Progenitor cell of endocrine pancreas (in vitro differentiated cells): ENCODE measurements around the gene PLPPR5. TPM values are rescaled to one million over a fixed set of nuclear protein-coding genes. Genes with fewer than 3 reads are reported as not detected.

ENCODE experiments used
- DNase-seq: peaks from one replicate; pipeline ENCODE4 v3.0.0; 2021; ENCODE audit warnings: low spot score; ENCODE audit not compliant: unreplicated experiment
- H3K27ac Mint-ChIP-seq: 2 replicates; pipeline ENCODE4 v1.8.0; 2021; ENCODE audit warnings: mild to moderate bottlenecking, moderate library complexity, mixed read lengths
- H3K27me3 Mint-ChIP-seq: 2 replicates; pipeline ENCODE4 v1.8.0; 2021; ENCODE audit warnings: mixed read lengths
- H3K36me3 Mint-ChIP-seq: 2 replicates; pipeline ENCODE4 v1.8.0; 2022; ENCODE audit warnings: mixed read lengths; ENCODE audit not compliant: insufficient read depth
- H3K4me1 Mint-ChIP-seq: 2 replicates; pipeline ENCODE4 v1.8.0; 2021; ENCODE audit warnings: low read depth, mixed read lengths
- H3K4me3 Mint-ChIP-seq: 2 replicates; pipeline ENCODE4 v1.8.0; 2021; ENCODE audit warnings: low read depth, mild to moderate bottlenecking, moderate library complexity, mixed read lengths
- H3K9me3 Mint-ChIP-seq: 2 replicates; pipeline ENCODE4 v1.8.0; 2021; ENCODE audit warnings: low read depth, mixed read lengths
- total RNA-seq: library from RNA; stranded (reverse); gene quantifications from 2 replicates; pipeline ENCODE4 v1.2.1, GENCODE V29; 2021
- TF ChIP-seq, protein P1 (sequence below): fragments of 200-600 bp; sonication (generic); IDR thresholded peaks from one replicate; pipeline ENCODE4 v1.5.0; 2021; ENCODE audit warnings: antibody characterized with exemption, mild to moderate bottlenecking; ENCODE audit not compliant: unreplicated experiment

Gene PLPPR5
- total RNA-seq, 1 donor from 2014 or later = 0.77 TPM

DNA sequence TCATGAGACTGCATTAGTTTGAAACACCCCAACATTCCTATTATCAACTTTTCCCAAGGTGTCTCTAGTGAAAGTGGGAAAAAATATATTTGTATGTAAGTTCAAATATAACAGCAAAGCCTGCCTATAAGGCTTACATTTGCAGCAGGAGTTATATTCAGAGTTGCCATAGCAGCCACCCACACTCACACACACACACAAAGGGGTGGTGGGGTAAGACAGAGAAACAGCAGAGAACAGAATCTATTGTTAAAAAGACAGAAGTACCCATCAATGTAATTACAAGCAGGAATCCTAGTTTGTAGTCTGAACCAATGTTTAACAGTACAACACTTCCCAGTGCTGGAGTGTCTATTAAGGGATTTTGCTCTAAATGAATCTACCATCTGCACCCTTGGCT, 55.0 kb downstream of the PLPPR5 start:
- Mint-ChIP-seq H3K9me3 (no peaks in the 10 kb centered on the region), H3K4me3 (no peak overlapping the region)

DNA sequence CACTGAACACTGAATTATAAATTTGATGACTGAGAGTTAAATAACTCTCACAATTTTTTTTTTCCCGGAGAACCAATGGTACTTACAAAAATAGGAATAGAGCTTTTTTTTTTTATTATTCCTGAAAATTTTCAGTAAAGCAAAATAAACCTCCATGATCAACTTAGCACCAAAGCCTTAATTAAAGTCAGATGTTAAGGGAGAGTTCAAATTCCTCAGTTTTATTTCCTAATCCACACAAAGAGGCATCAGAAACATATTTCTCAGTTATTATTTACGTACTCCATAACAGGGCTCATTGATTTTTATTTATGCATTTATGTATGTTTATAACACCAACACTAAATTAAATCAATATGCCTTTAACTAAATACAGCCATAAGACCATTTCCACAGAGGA, 55.5 kb downstream of the PLPPR5 start:
- no peak overlapping the region for H3K27ac Mint-ChIP-seq
- TF ChIP-seq, protein P1, sequence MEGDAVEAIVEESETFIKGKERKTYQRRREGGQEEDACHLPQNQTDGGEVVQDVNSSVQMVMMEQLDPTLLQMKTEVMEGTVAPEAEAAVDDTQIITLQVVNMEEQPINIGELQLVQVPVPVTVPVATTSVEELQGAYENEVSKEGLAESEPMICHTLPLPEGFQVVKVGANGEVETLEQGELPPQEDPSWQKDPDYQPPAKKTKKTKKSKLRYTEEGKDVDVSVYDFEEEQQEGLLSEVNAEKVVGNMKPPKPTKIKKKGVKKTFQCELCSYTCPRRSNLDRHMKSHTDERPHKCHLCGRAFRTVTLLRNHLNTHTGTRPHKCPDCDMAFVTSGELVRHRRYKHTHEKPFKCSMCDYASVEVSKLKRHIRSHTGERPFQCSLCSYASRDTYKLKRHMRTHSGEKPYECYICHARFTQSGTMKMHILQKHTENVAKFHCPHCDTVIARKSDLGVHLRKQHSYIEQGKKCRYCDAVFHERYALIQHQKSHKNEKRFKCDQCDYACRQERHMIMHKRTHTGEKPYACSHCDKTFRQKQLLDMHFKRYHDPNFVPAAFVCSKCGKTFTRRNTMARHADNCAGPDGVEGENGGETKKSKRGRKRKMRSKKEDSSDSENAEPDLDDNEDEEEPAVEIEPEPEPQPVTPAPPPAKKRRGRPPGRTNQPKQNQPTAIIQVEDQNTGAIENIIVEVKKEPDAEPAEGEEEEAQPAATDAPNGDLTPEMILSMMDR = no peak
- no peak overlapping the region for H3K4me3 Mint-ChIP-seq
- DNase-seq = no peak
- no peaks in the 10 kb centered on the region for H3K4me1 Mint-ChIP-seq
- no peaks in the 10 kb centered on the region for H3K27me3 Mint-ChIP-seq
- no peaks in the 10 kb centered on the region for H3K36me3 Mint-ChIP-seq
- no peaks in the 10 kb centered on the region for H3K9me3 Mint-ChIP-seq

More for the DNA sequence above, 55.0 kb downstream of the PLPPR5 start:
- no peak overlapping the region for H3K27ac Mint-ChIP-seq
- H3K4me1 Mint-ChIP-seq = no peaks in the 10 kb centered on the region
- TF ChIP-seq, protein P1 = no peak
- no peak for DNase-seq
- no peaks in the 10 kb centered on the region for H3K27me3 Mint-ChIP-seq
- no peaks in the 10 kb centered on the region for H3K36me3 Mint-ChIP-seq

DNA sequence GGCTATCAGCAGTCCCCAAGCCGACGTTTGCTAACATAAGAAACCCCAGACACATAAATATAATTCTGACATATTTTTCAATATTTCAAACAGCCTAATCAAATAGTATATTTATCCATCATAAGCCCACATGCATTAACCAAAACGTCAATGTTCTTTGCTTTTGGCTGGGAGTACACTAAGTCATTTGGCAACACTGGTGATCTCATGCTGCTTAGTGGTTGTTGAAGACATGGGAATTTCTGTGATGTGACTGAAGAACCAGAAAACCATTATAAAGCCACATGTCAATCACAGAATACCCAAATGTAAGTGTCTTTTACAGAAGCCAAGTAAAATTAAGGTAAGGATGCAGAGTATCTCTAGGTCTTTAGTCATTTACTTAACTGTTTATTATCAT, 57.6 kb downstream of the PLPPR5 start:
- no peak for DNase-seq

DNA sequence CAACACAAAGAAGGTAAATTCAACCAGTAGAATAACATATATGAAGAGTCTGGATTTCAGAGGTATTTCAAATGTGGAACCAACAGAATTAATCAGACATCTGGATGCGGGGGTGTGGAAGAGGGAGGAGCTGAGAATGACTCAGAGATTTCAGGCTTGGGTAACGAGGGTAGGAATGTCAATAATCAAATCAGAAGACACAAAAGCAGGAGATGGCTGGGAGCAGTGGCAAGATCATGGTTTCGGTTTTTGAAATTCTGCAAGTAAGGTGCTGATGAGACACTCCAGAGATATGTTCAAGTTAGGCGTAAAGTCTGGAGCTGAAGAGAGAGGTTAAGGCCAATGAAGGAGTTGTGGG, 64.0 kb downstream of the PLPPR5 start:
- Mint-ChIP-seq H3K4me1 (no peaks in the 10 kb centered on the region), H3K9me3 (no peaks in the 10 kb centered on the region), H3K4me3 (no peak overlapping the region), H3K36me3 (no peaks in the 10 kb centered on the region), H3K27me3 (no peaks in the 10 kb centered on the region), H3K27ac (no peak overlapping the region)
- TF ChIP-seq, protein P1 = no peak
- DNase-seq = no peak

More for the DNA sequence above, 57.6 kb downstream of the PLPPR5 start:
- Mint-ChIP-seq H3K9me3 (no peaks in the 10 kb centered on the region), H3K4me3 (no peak overlapping the region), H3K4me1 (no peaks in the 10 kb centered on the region), H3K27me3 (no peaks in the 10 kb centered on the region), H3K27ac (no peak overlapping the region), H3K36me3 (no peaks in the 10 kb centered on the region)
- TF ChIP-seq, protein P1 = no peak

DNA sequence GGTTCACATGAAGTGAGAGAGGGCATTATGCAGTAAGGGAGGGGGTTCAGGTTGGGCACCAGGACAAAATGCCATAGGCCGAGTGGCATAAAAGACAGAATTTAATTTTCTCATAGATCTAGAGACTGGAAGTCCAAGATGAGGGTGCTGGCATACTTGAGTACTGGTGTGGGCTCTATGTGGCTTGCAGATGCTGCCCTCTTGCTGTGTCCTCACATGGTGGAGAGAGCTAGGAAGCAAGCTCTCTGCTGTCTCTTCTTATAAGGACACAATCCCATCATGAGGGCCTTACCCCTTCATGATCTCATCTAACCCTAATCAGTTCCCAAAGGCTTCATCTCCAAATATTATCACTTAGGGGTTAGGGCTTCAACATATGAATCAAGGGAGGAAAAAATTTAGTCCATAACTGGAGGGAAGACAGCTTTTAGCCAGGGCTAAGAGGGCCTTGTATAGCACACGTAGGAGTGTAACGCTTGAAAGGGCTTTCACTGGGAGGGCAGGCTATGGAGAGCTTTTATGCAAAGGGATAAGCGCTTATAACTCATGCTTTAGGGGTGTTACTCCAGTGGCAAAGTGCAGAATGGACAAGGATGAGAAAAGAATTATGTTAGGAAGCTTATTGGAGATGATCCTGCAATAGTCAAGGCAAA, 64.5 kb downstream of the PLPPR5 start:
- Mint-ChIP-seq H3K36me3 (no peaks in the 10 kb centered on the region), H3K27me3 (no peaks in the 10 kb centered on the region), H3K4me1 (no peaks in the 10 kb centered on the region), H3K9me3 (no peaks in the 10 kb centered on the region), H3K4me3 (no peak overlapping the region), H3K27ac (no peak overlapping the region)
- DNase-seq = no peak
- TF ChIP-seq, protein P1 = no peak
